DOHH2 (cell line): ENCODE measurements around the gene BSN.

ENCODE experiments used
- CTCF ChIP-seq: fragments of 200-600 bp; sonication (generic); IDR thresholded peaks from one replicate; pipeline ENCODE4 v1.5.1; 2014; ENCODE audit warnings: antibody characterized with exemption, mild to moderate bottlenecking, low read depth, low read length; ENCODE audit not compliant: poor library complexity, severe bottlenecking
- EZH2phosphoT487 ChIP-seq: fragments of 200-600 bp; sonication (generic); IDR thresholded peaks from 2 replicates; pipeline ENCODE4 v1.6.1; 2017; ENCODE audit warnings: borderline replicate concordance, mild to moderate bottlenecking, antibody characterized with exemption, low read length, moderate library complexity, mixed read lengths

- no peak for TF ChIP-seq CTCF
- no peak for TF ChIP-seq EZH2phosphoT487
Observed at GRCh38 chr3:49670940-49671290, 116.6 kb downstream of the BSN start.
